T-helper 1 cell (primary cell): ENCODE results near the gene PIP4K2A.
"Not testable (repeated sequence)": the region's sequence is repeated elsewhere in the genome, so short reads cannot be mapped to it uniquely, and the experiment has no call there.

Experiments used
- DNase-seq, 5 donors: peaks; one replicate each; pipeline ENCODE4 v3.0.0-alpha.2; 2012 to 2020

The PIP4K2A gene

GRCh38 chr10:22505911-22506685, 208.3 kb downstream of the PIP4K2A start:
- peak in 1 of 5 donors; percentile 20 for DNase-seq

- DNase-seq, result no peak
These were observed 209.6 kb downstream of the PIP4K2A start for GRCh38 chr10:22504766-22505165.

- DNase-seq, result no peak
These were observed 210.9 kb downstream of the PIP4K2A start for GRCh38 chr10:22503315-22504088.

- DNase-seq, result no peak
These were observed 212.5 kb downstream of the PIP4K2A start for GRCh38 chr10:22501863-22502262.

- DNase-seq, result no peak
These were observed 213.0 kb downstream of the PIP4K2A start for GRCh38 chr10:22501413-22501812.

GRCh38 chr10:22500656-22501340, 213.6 kb downstream of the PIP4K2A start:
- DNase-seq, result no peak

GRCh38 chr10:22499973-22500372, 214.4 kb downstream of the PIP4K2A start:
- DNase-seq, result not testable (repeated sequence)

- DNase-seq, result no peak
These were observed 219.0 kb downstream of the PIP4K2A start for GRCh38 chr10:22495396-22495795.

GRCh38 chr10:22494007-22494406, 220.4 kb downstream of the PIP4K2A start:
- no peak for DNase-seq

- DNase-seq, result peak in 1 of 5 donors; percentile 72
These were observed 222.3 kb downstream of the PIP4K2A start for GRCh38 chr10:22491931-22492615.

GRCh38 chr10:22491480-22491879, 222.9 kb downstream of the PIP4K2A start:
- DNase-seq, result no peak

- DNase-seq, result no peak
These were observed 224.4 kb downstream of the PIP4K2A start for GRCh38 chr10:22489975-22490374.

GRCh38 chr10:22489467-22489866, 224.9 kb downstream of the PIP4K2A start:
- DNase-seq, result no peak

GRCh38 chr10:22486431-22486830, 227.9 kb downstream of the PIP4K2A start:
- DNase-seq, result no peak
